GM23338 (cell line): ENCODE measurements around the gene SNU13.

Experiments
- CREB1 ChIP-seq: fragments of 250-450 bp; sonication (Bioruptor Pico); IDR thresholded peaks from 2 replicates; pipeline ENCODE4 v1.5.0; 2020; ENCODE audit warnings: low read depth, mild to moderate bottlenecking, moderate library complexity
- CTCF ChIP-seq, 2 experiments: fragments of 200-600 bp in 1 of 2; sonication (generic) in 1 of 2; conservative IDR thresholded peaks; 2 replicates each; pipeline versions ENCODE4 v1.5.1 to v1.6.1; 2016 to 2017; ENCODE audit warnings: antibody characterized with exemption in 2 of 2, low read depth in 2 of 2, mild to moderate bottlenecking in 2 of 2, moderate library complexity in 1 of 2
- EZH2 ChIP-seq: fragments of 200-600 bp; sonication (generic); IDR thresholded peaks from one replicate; pipeline ENCODE4 v1.8.0; 2017; ENCODE audit warnings: antibody characterized with exemption, mild to moderate bottlenecking, low read depth; ENCODE audit not compliant: unreplicated experiment
- POLR2AphosphoS5 ChIP-seq: IDR thresholded peaks from 2 replicates; pipeline ENCODE4 v1.6.1; 2016; ENCODE audit warnings: antibody characterized with exemption, low read depth
- REST ChIP-seq: IDR thresholded peaks from one replicate; pipeline ENCODE4 v1.6.1; 2018; ENCODE audit warnings: antibody characterized with exemption; ENCODE audit not compliant: unreplicated experiment
- TF ChIP-seq, protein P1 (sequence below): IDR thresholded peaks from 2 replicates; pipeline ENCODE4 v1.6.1; 2016; ENCODE audit warnings: antibody characterized with exemption

DNA sequence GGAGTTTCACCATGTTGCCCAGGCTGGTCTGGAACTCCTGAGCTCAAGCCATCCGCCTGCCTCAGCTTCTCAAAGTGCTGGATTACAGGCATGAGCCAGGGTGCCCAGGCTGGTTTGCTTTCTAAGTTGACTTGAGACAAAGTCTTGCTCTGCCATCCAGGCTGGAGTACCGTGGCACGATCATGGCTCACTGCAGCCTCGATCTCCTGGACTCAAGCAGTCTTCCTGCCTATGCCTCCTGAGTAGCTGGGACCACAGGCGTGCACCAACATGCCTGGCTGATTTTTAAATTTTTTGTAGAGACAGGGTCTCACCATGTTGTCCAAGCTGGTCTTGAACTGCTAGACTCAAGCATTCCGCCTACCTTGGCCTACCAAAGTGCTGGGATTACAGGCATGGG, 31.0 kb downstream of the SNU13 start:
- no peak for TF ChIP-seq CTCF (conservative IDR thresholded peaks at IDR 0.05; ENCODE audit: low read depth in 2 of 2)
- TF ChIP-seq EZH2, result no peak
- TF ChIP-seq CREB1 (CRISPR knock-in tag), result no peak
- no peak for TF ChIP-seq POLR2AphosphoS5
- TF ChIP-seq, protein P1, sequence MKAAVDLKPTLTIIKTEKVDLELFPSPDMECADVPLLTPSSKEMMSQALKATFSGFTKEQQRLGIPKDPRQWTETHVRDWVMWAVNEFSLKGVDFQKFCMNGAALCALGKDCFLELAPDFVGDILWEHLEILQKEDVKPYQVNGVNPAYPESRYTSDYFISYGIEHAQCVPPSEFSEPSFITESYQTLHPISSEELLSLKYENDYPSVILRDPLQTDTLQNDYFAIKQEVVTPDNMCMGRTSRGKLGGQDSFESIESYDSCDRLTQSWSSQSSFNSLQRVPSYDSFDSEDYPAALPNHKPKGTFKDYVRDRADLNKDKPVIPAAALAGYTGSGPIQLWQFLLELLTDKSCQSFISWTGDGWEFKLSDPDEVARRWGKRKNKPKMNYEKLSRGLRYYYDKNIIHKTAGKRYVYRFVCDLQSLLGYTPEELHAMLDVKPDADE, result no peak
- TF ChIP-seq REST, result no peak
